ENCODE results near the gene CARMIL1.
"Not testable (repeated sequence)": the region's sequence is repeated elsewhere in the genome, so short reads cannot be mapped to it uniquely, and the experiment has no call there.

Gene CARMIL1

DNA sequence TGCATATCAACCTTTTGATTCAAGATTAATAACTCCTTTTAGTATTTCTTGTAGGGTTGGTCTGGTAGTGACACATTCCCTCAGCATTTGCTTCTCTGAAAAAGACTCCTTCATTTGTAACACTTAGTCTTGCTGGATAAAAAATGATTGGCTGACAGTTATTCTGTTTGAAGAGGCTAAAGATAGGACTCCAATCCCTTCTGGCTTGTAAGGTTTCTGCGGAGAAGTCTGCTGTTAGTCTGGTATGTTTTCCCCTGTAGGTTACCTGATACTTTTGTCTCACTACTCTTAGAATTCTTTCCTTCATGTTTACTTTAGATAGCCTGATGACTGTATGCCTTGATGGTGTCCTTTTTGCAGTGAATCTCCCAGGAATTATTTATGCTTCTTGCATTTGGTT, 96.0 kb downstream of the CARMIL1 start:
- DNase-seq: no peak

- DNase-seq: no peak
Observed at GRCh38 chr6:25377664-25378063, 98.5 kb downstream of the CARMIL1 start.

DNA sequence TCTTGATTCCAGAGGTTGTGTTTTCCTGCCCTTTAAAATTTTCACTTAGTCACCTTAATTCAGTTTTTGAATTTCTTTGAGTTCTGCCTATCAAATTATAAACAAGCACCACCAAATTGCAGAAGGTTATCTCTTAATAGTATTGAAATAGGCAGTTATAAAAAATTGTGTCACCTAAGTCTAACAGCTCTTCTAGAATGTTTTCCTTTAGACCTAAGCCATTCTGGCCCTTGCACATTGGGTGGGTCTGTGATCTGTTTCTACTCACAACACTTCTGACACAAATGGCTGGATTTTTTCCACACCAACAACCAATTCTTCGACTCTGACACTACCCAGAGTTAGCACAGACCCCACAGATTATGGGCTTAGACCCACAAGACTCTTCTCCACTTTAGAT, 101.9 kb downstream of the CARMIL1 start:
- no peak for DNase-seq

GRCh38 chr6:25382476-25382875, 103.3 kb downstream of the CARMIL1 start:
- DNase-seq: not testable (repeated sequence)

GRCh38 chr6:25384234-25384633, 105.1 kb downstream of the CARMIL1 start:
- DNase-seq: no peak

- DNase-seq: no peak
Observed at GRCh38 chr6:25384967-25385366, 105.8 kb downstream of the CARMIL1 start.

DNA sequence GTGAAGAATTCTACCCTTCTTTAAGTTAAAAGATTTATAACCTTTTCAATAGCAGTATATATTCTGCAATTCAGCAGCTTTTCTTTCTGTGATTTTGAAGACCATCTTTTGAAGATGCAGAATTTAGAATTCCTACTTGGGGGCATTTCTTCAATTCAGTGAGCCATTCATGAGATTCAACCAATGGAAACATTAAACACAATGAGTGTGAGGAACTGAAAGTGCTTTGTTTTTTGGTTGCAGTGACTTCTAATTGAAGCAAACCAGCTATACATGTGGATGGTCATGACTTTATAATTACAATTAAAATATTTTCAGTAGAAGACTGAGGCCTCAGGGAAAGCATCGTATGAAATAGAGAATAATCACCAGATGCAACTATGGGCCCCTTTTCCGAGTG, 108.3 kb downstream of the CARMIL1 start:
- no peak for DNase-seq

DNA sequence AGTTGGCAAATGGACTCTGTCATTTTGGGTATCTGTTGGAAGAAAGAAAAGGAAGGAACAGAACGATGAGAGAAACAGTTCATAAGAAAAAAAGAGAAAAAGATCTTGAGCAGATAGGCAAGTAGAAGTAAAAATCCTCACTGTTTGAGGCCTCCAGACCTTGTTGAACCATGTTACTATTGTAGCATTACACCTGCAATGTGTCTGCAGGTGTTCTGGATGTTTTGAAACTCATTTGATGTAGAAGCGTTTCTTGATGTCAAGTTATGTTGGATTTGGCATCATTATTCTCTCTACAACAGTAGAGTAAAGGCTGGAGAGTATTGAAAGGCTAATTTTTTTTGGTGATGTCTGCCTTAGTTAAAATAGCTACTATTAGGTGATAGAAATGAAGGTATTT, 108.7 kb downstream of the CARMIL1 start:
- DNase-seq: no peak

- DNase-seq: no peak
Observed at GRCh38 chr6:25388776-25389175, 109.6 kb downstream of the CARMIL1 start.

GRCh38 chr6:25389471-25389870, 110.3 kb downstream of the CARMIL1 start:
- no peak for DNase-seq

DNA sequence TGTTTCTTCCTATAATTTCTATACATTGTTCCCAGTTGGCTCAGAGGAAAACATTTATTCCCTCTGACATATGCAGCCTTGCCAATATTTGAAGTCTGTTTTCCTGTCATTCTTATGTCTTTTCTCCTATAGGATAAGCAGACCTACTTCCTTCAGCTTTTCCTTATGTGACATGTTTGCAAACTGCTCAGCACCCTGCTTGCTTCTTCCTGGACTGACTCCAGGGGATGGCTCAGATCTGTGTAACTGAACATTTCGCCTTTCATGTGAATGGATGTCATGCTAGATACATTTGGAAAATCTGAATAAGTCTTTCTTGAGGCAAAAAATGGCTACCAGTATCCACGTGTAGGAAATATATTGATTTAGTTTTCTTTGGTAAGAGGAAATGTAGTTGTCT, 113.2 kb downstream of the CARMIL1 start:
- no peak for DNase-seq

- DNase-seq: no peak
Observed at GRCh38 chr6:25395731-25396130, 116.6 kb downstream of the CARMIL1 start.

GRCh38 chr6:25397406-25397805, 118.2 kb downstream of the CARMIL1 start:
- DNase-seq: no peak

- no peak for DNase-seq
Observed at GRCh38 chr6:25399885-25400284, 120.7 kb downstream of the CARMIL1 start.

- no peak for DNase-seq
Observed at GRCh38 chr6:25401711-25402110, 122.5 kb downstream of the CARMIL1 start.

DNA sequence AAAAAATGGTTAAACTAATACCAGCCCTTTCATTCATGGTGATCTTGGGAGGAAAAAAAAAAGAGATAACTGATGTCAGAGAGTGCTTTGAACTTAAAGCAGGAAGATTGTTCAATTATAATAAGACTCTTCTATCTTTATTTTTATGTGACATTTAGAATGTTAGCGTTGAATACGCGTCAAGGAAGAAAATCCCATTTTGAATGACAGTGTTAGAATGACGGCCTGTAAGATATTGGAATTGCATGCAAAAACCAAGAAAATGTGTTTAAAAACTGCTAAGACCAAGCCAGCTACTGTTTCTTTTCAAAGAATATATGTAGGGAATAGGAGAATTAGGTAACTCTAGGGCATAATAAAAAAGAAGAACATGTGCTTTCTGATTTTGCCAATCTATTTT, 123.0 kb downstream of the CARMIL1 start:
- DNase-seq: no peak

DNA sequence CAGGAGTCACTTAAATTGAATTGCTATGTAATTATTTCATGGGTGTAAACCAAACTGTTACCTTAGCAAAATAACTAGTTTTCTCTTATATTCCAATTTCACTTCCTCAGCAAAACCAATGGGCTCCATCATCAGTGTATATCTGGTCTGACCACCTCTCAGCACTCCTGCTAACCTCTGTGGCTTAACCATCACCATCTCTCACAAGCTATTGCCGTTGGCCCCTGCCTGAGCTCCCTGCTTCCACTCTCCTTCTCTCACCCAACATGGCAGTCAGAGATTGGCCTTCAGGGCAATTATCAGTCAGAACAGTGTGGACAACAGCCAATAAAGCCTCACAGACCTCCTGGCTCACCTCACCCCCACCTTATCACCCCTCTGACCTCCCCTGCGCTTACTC, 124.0 kb downstream of the CARMIL1 start:
- DNase-seq: no peak

DNA sequence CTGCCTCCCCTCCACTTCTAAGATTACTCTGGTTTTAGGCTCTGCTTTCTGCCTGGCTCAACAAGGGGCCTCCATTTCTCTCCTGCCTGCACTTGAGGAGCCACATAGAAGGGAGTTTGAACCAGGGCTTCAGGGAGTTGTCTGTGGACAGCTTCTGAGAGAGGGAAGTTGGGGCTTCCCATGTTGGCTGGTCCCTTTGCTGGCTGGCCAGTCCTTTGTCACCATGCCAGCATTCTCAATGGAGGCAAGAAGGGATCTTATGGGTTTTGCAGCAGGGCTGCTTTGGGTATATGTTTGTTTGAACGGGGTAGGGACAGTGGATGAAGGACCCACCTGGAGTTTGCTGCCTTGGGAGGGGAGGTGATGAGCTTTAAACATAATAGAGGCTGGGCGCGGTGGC, 124.9 kb downstream of the CARMIL1 start:
- DNase-seq: no peak

- DNase-seq: no peak
Observed at GRCh38 chr6:25404693-25405169, 125.6 kb downstream of the CARMIL1 start.

GRCh38 chr6:25405442-25405841, 126.3 kb downstream of the CARMIL1 start:
- no peak for DNase-seq

DNA sequence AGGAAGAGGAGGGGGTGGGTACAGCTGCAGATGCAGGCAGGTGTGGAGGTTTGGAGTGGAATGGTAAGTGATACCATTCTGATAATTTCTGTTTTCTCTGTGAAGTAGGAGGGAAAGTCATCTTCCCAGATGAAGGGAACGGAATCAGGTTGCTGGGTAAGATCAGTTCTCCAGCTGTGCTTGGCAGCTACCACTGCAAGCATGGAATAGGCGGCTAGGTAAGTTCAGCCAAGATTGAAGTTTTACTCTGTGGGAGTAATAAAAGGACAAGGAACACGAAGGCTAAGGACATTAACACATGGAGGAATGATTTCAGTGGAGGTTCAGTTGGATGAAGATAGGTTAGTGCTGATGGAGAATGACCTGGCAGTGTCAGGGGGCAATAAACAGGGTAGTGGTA, 128.3 kb downstream of the CARMIL1 start:
- DNase-seq: no peak

DNA sequence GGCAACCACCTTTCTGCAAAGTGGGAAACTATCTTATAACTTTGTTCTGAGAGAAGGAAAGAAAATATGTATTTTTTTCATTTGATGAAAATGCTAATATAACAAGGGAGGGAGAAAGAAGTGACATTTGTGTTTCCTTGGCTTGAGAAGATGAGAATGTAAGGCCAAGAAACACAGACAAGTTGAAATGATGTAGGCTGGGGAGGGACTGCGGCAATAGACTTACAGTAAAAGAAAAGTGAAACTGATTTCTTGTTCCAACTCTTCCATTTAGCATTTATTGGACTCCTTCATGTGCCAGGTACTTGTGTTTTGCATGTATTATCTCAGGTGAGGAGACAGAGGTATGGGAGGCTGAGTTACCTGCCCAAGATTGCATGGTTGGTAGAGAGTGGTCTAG, 130.9 kb downstream of the CARMIL1 start:
- no peak for DNase-seq

- DNase-seq: no peak
Observed at GRCh38 chr6:25411316-25411950, 132.3 kb downstream of the CARMIL1 start.

GRCh38 chr6:25413207-25413905, 134.2 kb downstream of the CARMIL1 start:
- DNase-seq: no peak

DNA sequence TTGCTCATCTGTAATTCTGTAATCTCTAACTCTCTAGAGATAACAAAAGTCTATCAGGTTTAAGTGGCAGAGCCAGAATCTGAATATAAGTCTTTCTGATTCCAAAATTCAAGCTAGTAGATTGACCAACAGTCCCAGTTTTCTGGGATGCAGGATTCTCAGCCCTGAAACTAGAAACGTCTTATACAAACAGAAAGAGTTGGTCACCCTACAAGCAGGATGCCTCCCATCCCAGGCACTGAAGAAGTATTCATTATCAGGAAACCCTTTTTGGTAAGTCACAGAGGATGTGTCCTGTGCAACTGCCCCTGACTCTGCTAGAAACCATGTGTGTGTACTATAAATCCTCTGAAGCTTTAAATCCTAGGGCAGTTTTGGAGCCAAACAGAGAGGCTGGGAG, 135.0 kb downstream of the CARMIL1 start:
- no peak for DNase-seq
